Stomach (tissue), 9 donors: ENCODE measurements around the gene DLL4. TPM values are rescaled to one million over a fixed set of nuclear protein-coding genes. Genes with fewer than 3 reads are reported as not detected.

Experiments
- DNase-seq, 2 donors: peaks; one replicate each; pipeline versions ENCODE4 v3.0.0 to v3.0.0-alpha.2; 2013 to 2019
- H3K27ac ChIP-seq, 5 donors: fragments of 200-600 bp in 4 of 5; sonication (generic) in 4 of 5; one replicate each; pipeline ENCODE4 v1.5.1; 2013 to 2019; ENCODE audit warnings: mild to moderate bottlenecking in 1 of 5, moderate library complexity in 1 of 5
- H3K27me3 ChIP-seq, 3 donors: fragments of 200-600 bp; sonication (generic); one replicate each; pipeline ENCODE4 v1.5.1; 2017 to 2019; ENCODE audit warnings: mixed run types in 1 of 3
- H3K36me3 ChIP-seq, 4 donors: fragments of 200-600 bp; sonication (generic); 1 replicate in 3 of 4; 2 replicates in 1 of 4; pipeline ENCODE4 v1.5.1; 2016 to 2019
- H3K4me1 ChIP-seq, 4 donors: fragments of 200-600 bp; sonication (generic); one replicate each; pipeline ENCODE4 v1.5.1; 2016 to 2019
- H3K4me3 ChIP-seq, 4 donors: fragments of 200-600 bp; sonication (generic) in 3 of 4; one replicate each; pipeline ENCODE4 v1.5.1; 2016 to 2019; ENCODE audit warnings: mild to moderate bottlenecking in 1 of 4
- H3K9me3 ChIP-seq, 4 donors: fragments of 200-600 bp; sonication (generic); one replicate each; pipeline ENCODE4 v1.5.1; 2016 to 2019
- EP300 ChIP-seq: sonication (generic); formaldehyde crosslinking; IDR thresholded peaks from one replicate; pipeline ENCODE4 v1.6.1; 2017; ENCODE audit warnings: antibody characterized with exemption
- POLR2A ChIP-seq, 4 donors: fragments of 450-650 bp; IDR thresholded peaks; one replicate each; pipeline ENCODE4 v1.6.1; 2016; ENCODE audit warnings: antibody characterized with exemption in 4 of 4, control low read depth in 2 of 4, mild to moderate bottlenecking in 1 of 4, moderate library complexity in 1 of 4
- POLR2AphosphoS5 ChIP-seq, 3 donors: sonication (generic); formaldehyde crosslinking; IDR thresholded peaks; one replicate each; pipeline ENCODE4 v1.6.1; 2016; ENCODE audit warnings: antibody characterized with exemption in 3 of 3
- WGBS, 5 donors: extraction: QIAGEN DNeasy Blood & Tissue Kit in 3 of 5; methylation state at CpG; one replicate each; pipeline versions ENCODE4 v1.1.5 to v1.1.7; 2013 to 2018; 5-methylcytosine and 5-hydroxymethylcytosine counted together
- intact Hi-C: fragments of 100-400 bp; cut with DNase I; formaldehyde crosslinking; loops from one replicate; pipeline ENCODE4 v1.15.1; 2023; ENCODE audit warnings: low total_unique reads
- polyA plus RNA-seq, 3 donors: library from polyadenylated mRNA; stranded (reverse); fragments of 200-250 nt; gene quantifications; one replicate each; pipeline ENCODE4 v1.2.3, GENCODE V29; 2013
- total RNA-seq, 5 donors: library from RNA; depleted of rRNA; stranded (reverse); fragments of >200 nt; gene quantifications; one replicate each; pipeline versions ENCODE4 v1.1.0 to v1.2.3, GENCODE V29; 2014 to 2016
- TF ChIP-seq, protein P1 (sequence below), 7 experiments: fragments of 450-650 bp in 4 of 7; fragments of 200-600 bp in 3 of 7; sonication (generic) in 3 of 7; IDR thresholded peaks; one replicate each; pipeline ENCODE4 v1.5.1; 2016 to 2019; ENCODE audit warnings: antibody characterized with exemption in 7 of 7, control low read depth in 2 of 7, mild to moderate bottlenecking in 1 of 7
- donor health status: healthy with polysubstance abuse.
- donor health status: Bipolar disorder and iron deficiency.
- donor health status: healthy.

DLL4 gene
- total and polyA plus RNA-seq, 8 donors: 0.56 to 20.0 (median 2.0) TPM

- DNase-seq: peak in 1 of 2 donors; percentile 46
- peak overlapping the region; percentile 23 to 90 (median 88) for H3K27ac ChIP-seq
- H3K36me3 ChIP-seq: peaks cover 0 to 10% (median 0%) of the 10 kb centered on the region in 4 donors
- H3K4me3 ChIP-seq: no peak overlapping the region
- peaks cover 22 to 46% (median 35%) of the 10 kb centered on the region in 4 donors for H3K4me1 ChIP-seq
- WGBS, 5 donors: 47 to 64% (median 58%) methylated on average over 10 to 15 of the region's 15 CpGs
- no peaks in the 10 kb centered on the region for H3K9me3 ChIP-seq
- no peak for TF ChIP-seq EP300
- TF ChIP-seq POLR2AphosphoS5 (IDR thresholded peaks at IDR 0.05): no peak
- no peak for TF ChIP-seq POLR2A (IDR thresholded peaks at IDR 0.05)
- TF ChIP-seq, protein P1, sequence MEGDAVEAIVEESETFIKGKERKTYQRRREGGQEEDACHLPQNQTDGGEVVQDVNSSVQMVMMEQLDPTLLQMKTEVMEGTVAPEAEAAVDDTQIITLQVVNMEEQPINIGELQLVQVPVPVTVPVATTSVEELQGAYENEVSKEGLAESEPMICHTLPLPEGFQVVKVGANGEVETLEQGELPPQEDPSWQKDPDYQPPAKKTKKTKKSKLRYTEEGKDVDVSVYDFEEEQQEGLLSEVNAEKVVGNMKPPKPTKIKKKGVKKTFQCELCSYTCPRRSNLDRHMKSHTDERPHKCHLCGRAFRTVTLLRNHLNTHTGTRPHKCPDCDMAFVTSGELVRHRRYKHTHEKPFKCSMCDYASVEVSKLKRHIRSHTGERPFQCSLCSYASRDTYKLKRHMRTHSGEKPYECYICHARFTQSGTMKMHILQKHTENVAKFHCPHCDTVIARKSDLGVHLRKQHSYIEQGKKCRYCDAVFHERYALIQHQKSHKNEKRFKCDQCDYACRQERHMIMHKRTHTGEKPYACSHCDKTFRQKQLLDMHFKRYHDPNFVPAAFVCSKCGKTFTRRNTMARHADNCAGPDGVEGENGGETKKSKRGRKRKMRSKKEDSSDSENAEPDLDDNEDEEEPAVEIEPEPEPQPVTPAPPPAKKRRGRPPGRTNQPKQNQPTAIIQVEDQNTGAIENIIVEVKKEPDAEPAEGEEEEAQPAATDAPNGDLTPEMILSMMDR (IDR thresholded peaks at IDR 0.05): no peak
- intact Hi-C loops: no loop called here
- H3K27me3 ChIP-seq: no peaks in the 10 kb centered on the region
Observed at GRCh38 chr15:40940296-40940801, 11.2 kb downstream of the DLL4 start.

DNA sequence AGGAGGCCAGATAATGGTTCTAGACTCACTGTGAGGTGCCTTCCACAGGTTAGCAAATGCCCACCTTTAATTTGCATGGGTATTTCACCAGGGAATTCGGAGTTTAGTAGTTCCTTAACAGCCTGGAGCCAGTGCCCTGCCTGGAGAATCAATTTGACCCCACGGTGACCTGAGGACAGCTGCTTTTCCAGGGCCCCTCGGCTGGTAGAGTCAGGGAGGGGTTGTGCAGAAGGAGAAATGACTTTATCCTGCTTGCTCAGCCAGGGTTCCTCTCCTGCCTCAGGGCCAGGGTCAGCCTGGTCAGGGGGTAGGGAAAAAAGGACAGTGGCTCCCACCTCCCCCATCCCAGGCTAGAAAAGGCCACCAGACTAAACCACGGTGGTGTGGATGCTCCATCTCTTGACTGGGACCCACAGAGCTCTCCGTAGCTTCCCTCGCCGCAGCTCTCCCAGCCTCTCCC, 12.0 kb downstream of the DLL4 start:
- DNase-seq: peak in 1 of 2 donors; percentile 36
- peak overlapping the region; percentile 52 to 59 (median 54) for H3K4me3 ChIP-seq
- intact Hi-C loops: no loop called here
- no peaks in the 10 kb centered on the region for H3K27me3 ChIP-seq
- peak overlapping the region; percentile 79 to 90 (median 88) for H3K27ac ChIP-seq
- peaks cover 22 to 53% (median 37%) of the 10 kb centered on the region in 4 donors for H3K4me1 ChIP-seq
- TF ChIP-seq EP300 (no peak), POLR2A (IDR thresholded peaks at IDR 0.05) (no peak), POLR2AphosphoS5 (IDR thresholded peaks at IDR 0.05) (no peak)
- TF ChIP-seq, protein P1 (IDR thresholded peaks at IDR 0.05): no peak
- 12 to 38% (median 20%) methylated on average over 7 of the region's 7 CpGs for WGBS, 5 donors
- peaks cover 0 to 9% (median 0%) of the 10 kb centered on the region in 4 donors for H3K36me3 ChIP-seq
- no peaks in the 10 kb centered on the region for H3K9me3 ChIP-seq

DNA sequence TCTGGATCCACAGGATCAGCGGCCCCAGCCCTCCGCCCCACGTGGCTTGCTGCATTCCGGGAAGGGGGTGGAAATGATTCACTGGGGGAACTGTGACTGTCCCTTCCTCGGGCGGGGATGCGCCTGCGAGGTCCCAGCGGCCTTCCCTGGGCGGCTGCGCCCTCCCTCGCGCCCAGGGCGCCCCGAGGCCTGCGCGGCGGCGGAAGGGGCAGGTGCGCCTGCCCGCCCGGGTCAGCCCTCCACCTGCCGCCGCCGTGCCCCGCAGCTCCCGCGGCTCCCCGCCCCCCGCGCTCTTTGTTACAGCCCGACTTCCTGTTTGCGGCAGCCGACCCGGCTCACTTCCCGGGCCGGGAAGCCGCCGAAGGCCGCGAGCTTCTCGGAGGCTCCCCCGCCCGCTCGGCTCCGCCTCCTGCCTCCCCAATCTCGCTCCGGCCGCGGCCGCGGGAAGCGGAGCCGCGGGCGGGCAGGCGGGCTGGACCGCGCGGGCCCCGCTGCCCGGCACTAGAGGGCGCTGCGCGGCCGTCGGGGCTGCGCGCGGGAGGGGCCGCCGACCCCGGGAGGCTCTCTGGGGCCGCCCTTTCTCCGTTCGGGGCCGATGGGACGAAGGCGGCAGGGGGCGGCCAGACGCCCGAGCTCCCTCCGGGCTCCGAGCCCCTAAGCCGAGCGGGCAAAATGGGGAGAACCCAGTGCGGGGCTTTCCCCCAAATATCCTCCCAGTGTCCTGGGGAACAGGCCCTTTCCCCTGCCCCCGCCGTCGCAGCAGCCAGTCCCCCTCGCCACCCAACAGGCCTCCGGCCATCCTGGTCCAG, 12.6 kb downstream of the DLL4 start:
- intact Hi-C loops: no loop called here
- TF ChIP-seq, protein P1 (IDR thresholded peaks at IDR 0.05): peak in 3 of 7 experiments; percentile 48 to 89 (median 51)
- TF ChIP-seq POLR2AphosphoS5 (IDR thresholded peaks at IDR 0.05) (peak in 1 of 3 donors; percentile 47), EP300 (no peak)
- peaks cover 0 to 2% (median 0%) of the 10 kb centered on the region in 4 donors for H3K36me3 ChIP-seq
- H3K4me3 ChIP-seq: peak overlapping the region; percentile 52 to 59 (median 54)
- peak; percentile 80 to 94 for DNase-seq
- H3K4me1 ChIP-seq: peaks cover 22 to 54% (median 37%) of the 10 kb centered on the region in 4 donors
- H3K9me3 ChIP-seq: no peaks in the 10 kb centered on the region
- 0 to 1% (median 1%) methylated on average over 25 to 92 of the region's 92 CpGs for WGBS, 5 donors
- peak overlapping the region; percentile 79 to 90 (median 88) for H3K27ac ChIP-seq
- no peaks in the 10 kb centered on the region for H3K27me3 ChIP-seq

- no peak for DNase-seq
- Histone ChIP-seq H3K9me3 (no peaks in the 10 kb centered on the region), H3K4me3 (peak overlapping the region; percentile 52 to 59 (median 54)), H3K4me1 (peaks cover 22 to 54% (median 37%) of the 10 kb centered on the region in 4 donors), H3K27ac (peak overlapping the region; percentile 79 to 90 (median 88)), H3K27me3 (no peaks in the 10 kb centered on the region), H3K36me3 (no peaks in the 10 kb centered on the region)
- TF ChIP-seq POLR2AphosphoS5 (IDR thresholded peaks at IDR 0.05) (no peak), POLR2A (IDR thresholded peaks at IDR 0.05) (no peak), EP300 (no peak)
- TF ChIP-seq, protein P1 (IDR thresholded peaks at IDR 0.05): no peak
- intact Hi-C loops: no loop called here
- WGBS, 5 donors: 40 to 48% (median 44%) methylated on average over 15 of the region's 15 CpGs
Observed at GRCh38 chr15:40942337-40942854, 13.3 kb downstream of the DLL4 start.
